ENCODE data around the gene FKBP15. TPM values are rescaled to one million over a fixed set of nuclear protein-coding genes. Genes with fewer than 3 reads are reported as not detected.

Gene FKBP15
- polyA plus RNA-seq, 1 donor (not counting 4 experiments of a cell fraction or from before 2014, with no cell fraction given) = 22.4 TPM

DNA sequence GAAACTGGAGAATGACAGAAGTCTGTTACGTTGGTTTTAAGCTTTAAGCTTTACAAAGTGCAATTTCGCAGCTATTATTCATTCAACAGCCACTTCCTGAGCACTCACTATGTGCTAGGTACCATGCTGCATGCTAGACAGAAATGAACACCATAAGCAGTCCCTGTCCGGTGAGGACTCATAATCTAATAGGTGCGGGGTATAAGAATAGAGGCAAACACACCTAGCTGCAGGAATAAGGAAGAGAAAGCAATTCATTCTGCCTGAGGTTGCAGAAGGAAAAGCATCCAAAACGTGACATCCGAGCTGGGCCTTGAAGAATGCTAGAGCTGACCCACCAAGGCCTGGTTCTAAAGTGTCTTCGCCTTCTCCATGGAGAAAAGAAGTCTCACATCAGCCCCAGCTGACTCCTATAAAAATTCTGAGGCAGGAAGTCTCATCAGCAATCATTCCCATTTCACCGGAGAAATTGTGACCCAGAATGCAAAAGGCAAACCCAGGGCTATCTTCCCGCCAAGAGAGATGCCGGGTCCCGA, 542 bp downstream of the FKBP15 start:
- Histone ChIP-seq H3K27me3 (ENCODE audit: control insufficient read depth, extremely low read depth, insufficient read depth, low read length) (no peaks in the 10 kb centered on the region), H3K9me1 (ENCODE audit: control insufficient read depth, extremely low read depth, insufficient read depth, low read length) (no peaks in the 10 kb centered on the region), H3K9me3 (ENCODE audit: control insufficient read depth, low read depth, low read length) (no peaks in the 10 kb centered on the region), H3K4me3 (ENCODE audit: control insufficient read depth in 2 of 3, extremely low read depth in 1 of 3, insufficient read depth in 2 of 3, low read depth in 1 of 3, low read length in 3 of 3) (peak overlapping the region; percentile 78 to 86 (median 84)), H3K4me1 (ENCODE audit: control insufficient read depth, extremely low read depth, insufficient read depth, low read length) (peaks cover 30% of the 10 kb centered on the region), H3K4me2 (ENCODE audit: control insufficient read depth, extremely low read depth, insufficient read depth, low read depth, low read length) (peak overlapping the region; percentile 95), H3K9ac (ENCODE audit: control insufficient read depth, extremely low read depth, insufficient read depth, low read length) (peak overlapping the region; percentile 94), H2AFZ (ENCODE audit: control insufficient read depth, low read length) (peak overlapping the region; percentile 99), H3K79me2 (ENCODE audit: control insufficient read depth, insufficient read depth, low read length) (peaks cover 73% of the 10 kb centered on the region), H3K27ac (ENCODE audit: control insufficient read depth, insufficient read depth, low read length) (peak overlapping the region; percentile 94), H4K20me1 (ENCODE audit: control insufficient read depth, extremely low read depth, insufficient read depth, low read length) (no peaks in the 10 kb centered on the region), H3K36me3 (ENCODE audit: control insufficient read depth in 2 of 2, extremely low read depth in 1 of 2, insufficient read depth in 2 of 2, low read length in 2 of 2) (peaks cover 0 to 8% of the 10 kb centered on the region in 2 experiments)
- DNase-seq (ENCODE audit: low read depth, low spot score) (no peak), FAIRE-seq (no peak)
- dilution Hi-C loops (cut with MboI; ENCODE audit: extremely low pct_ligation_motif_present, low sequenced_read_pairs) = no loop called here
- TF ChIP-seq, protein P1, sequence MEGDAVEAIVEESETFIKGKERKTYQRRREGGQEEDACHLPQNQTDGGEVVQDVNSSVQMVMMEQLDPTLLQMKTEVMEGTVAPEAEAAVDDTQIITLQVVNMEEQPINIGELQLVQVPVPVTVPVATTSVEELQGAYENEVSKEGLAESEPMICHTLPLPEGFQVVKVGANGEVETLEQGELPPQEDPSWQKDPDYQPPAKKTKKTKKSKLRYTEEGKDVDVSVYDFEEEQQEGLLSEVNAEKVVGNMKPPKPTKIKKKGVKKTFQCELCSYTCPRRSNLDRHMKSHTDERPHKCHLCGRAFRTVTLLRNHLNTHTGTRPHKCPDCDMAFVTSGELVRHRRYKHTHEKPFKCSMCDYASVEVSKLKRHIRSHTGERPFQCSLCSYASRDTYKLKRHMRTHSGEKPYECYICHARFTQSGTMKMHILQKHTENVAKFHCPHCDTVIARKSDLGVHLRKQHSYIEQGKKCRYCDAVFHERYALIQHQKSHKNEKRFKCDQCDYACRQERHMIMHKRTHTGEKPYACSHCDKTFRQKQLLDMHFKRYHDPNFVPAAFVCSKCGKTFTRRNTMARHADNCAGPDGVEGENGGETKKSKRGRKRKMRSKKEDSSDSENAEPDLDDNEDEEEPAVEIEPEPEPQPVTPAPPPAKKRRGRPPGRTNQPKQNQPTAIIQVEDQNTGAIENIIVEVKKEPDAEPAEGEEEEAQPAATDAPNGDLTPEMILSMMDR (optimal IDR thresholded peaks at IDR 0.05 in 1 of 3, IDR thresholded peaks at IDR 0.05 in 1 of 3, conservative IDR thresholded peaks at IDR 0.05 in 1 of 3; ENCODE audit: extremely low read depth in 1 of 3, insufficient read depth in 2 of 3, low read length in 3 of 3) = no peak
- no peak for TF ChIP-seq EZH2 (IDR thresholded peaks at IDR 0.05; ENCODE audit: low read length)

DNA sequence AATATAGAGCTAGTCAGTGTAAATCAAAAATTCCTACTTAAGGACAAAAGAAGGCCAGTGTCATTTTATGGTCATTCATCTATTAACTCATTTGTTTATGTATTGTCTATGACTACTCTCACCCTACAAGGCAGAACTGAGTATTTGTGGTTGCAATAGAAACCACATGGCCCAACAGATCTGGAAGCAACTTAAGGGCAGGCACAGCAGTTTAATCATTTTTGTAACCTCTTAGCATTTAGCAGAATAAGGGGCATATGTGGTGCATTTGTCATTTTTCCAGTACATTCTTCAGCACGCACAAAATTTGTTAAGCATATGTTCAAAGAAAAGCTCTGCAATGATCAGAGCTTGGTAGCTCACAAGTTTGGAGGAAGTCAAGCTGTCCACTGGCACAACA, 1.1 kb downstream of the FKBP15 start:
- FAIRE-seq (no peak), DNase-seq (ENCODE audit: low read depth, low spot score) (no peak)
- H3K27ac ChIP-seq (ENCODE audit: control insufficient read depth, insufficient read depth, low read length) = peak overlapping the region; percentile 94
- H3K4me1 ChIP-seq (ENCODE audit: control insufficient read depth, extremely low read depth, insufficient read depth, low read length) = peaks cover 30% of the 10 kb centered on the region
- peak overlapping the region; percentile 95 for H3K4me2 ChIP-seq (ENCODE audit: control insufficient read depth, extremely low read depth, insufficient read depth, low read depth, low read length)
- H3K27me3 ChIP-seq (ENCODE audit: control insufficient read depth, extremely low read depth, insufficient read depth, low read length) = no peaks in the 10 kb centered on the region
- TF ChIP-seq EZH2 (IDR thresholded peaks at IDR 0.05; ENCODE audit: low read length) = no peak
- TF ChIP-seq, protein P1 (optimal IDR thresholded peaks at IDR 0.05 in 1 of 3, IDR thresholded peaks at IDR 0.05 in 1 of 3, conservative IDR thresholded peaks at IDR 0.05 in 1 of 3; ENCODE audit: extremely low read depth in 1 of 3, insufficient read depth in 2 of 3, low read length in 3 of 3) = no peak
- dilution Hi-C loops (cut with MboI; ENCODE audit: extremely low pct_ligation_motif_present, low sequenced_read_pairs) = no loop called here
- no peaks in the 10 kb centered on the region for H3K9me3 ChIP-seq (ENCODE audit: control insufficient read depth, low read depth, low read length)
- H3K79me2 ChIP-seq (ENCODE audit: control insufficient read depth, insufficient read depth, low read length) = peaks cover 73% of the 10 kb centered on the region
- peaks cover 0 to 8% of the 10 kb centered on the region in 2 experiments for H3K36me3 ChIP-seq (ENCODE audit: control insufficient read depth in 2 of 2, extremely low read depth in 1 of 2, insufficient read depth in 2 of 2, low read length in 2 of 2)
- H3K9me1 ChIP-seq (ENCODE audit: control insufficient read depth, extremely low read depth, insufficient read depth, low read length) = no peaks in the 10 kb centered on the region
- no peak overlapping the region for H2AFZ ChIP-seq (ENCODE audit: control insufficient read depth, low read length)
- H4K20me1 ChIP-seq (ENCODE audit: control insufficient read depth, extremely low read depth, insufficient read depth, low read length) = no peaks in the 10 kb centered on the region
- peak overlapping the region; percentile 78 to 86 (median 84) for H3K4me3 ChIP-seq (ENCODE audit: control insufficient read depth in 2 of 3, extremely low read depth in 1 of 3, insufficient read depth in 2 of 3, low read depth in 1 of 3, low read length in 3 of 3)
- H3K9ac ChIP-seq (ENCODE audit: control insufficient read depth, extremely low read depth, insufficient read depth, low read length) = peak overlapping the region; percentile 94
